ENCODE results near the gene GRID1.

The GRID1 gene

DNA sequence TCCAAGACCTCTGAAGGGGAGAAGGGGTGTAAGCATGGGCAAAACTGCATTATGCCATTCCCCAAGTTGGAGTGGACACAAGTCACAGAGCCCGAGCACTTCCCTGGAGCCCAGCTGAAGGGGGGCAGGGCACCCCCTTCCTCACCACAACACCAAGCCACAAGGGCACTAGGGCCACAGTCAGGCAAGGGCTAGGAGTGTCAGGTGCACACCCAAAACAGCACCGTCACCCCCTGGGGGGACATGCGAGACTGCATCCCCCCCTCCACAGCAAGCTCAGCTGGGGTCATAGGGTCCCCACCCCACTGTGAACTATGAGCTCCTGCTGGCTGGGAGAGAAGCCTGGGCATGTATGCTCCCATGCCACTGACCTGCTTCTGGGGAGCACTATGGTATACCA is 143.9 kb downstream of the GRID1 start:
- no peak for DNase-seq

DNA sequence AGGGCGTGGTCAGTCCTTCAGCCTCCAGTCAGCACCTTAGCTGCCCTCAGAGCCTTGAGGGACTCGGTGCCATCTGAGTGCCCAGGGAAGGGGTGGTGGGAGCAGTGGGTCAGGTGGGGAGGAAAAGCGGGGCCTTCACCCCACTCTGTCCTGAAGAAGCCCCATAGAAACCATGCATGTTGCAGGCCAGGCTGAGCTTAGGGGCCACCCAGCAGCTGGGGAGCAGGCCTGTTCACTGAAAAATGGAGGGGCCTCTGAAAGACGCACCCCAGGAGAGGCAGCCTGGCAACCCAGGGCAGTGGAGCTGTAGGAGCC is 144.3 kb downstream of the GRID1 start:
- no peak for DNase-seq

DNA sequence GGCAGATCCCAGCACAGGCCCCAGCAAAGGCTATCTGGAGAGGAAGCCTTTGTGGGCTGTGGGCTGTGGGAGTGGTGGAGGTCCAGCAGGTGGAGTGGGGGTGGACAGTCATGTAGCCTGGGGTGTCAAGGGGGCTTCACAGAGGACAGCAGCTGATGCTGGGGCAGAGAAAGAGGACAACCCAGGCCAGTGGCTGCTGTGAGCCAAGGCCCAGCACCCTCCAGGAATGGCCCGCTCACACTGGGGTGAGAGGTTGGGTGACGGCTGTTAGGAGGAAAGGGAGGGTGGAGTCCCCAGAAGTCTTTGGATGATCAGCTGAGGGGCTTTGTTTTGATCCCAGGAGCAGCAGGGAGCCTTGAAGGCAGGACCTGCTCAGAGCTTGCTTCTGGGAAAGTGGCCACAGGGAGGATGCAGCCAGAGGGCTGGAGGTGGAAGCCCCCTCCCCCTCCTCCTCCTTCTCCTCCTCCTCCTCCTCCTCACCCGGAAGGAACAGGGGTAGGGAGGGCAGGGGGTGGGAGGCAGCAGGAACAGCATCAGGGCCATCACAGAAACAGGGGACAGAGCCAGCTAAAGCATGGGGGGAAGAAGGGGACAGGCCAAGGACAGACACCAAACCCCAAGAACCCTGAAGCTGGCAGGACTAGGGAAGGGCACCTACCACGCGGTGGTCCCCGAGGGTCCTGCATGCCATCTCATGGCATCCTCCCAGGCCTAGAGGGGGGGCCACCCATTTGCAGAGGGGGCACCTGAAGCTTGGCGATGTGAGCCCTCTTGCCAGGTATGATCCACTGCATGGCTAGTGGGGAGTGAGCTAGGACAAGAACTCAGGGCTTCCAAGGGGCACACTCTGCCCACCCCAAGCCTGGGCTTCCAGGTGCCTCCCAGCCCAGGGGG is 144.9 kb downstream of the GRID1 start:
- DNase-seq = no peak

DNA sequence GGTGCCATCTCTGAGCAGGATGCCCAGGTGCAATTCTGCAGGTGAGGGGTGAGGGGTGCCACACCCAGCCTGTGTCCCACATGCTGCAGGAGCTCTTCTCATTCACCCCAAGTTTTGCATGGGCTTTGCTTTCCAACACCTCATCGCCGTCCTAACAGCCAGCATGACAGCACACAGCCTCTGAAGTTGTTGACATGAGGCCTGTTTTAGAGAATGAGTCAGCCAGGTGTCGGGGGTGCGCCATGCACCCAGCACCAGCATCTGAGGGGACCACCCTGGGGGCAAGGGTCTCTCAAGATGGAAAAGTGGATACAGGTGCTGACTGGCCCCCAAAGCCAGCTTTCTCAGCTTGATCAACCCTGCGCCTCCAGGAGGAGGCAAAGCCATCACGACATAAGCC is 146.0 kb downstream of the GRID1 start:
- no peak for DNase-seq

DNA sequence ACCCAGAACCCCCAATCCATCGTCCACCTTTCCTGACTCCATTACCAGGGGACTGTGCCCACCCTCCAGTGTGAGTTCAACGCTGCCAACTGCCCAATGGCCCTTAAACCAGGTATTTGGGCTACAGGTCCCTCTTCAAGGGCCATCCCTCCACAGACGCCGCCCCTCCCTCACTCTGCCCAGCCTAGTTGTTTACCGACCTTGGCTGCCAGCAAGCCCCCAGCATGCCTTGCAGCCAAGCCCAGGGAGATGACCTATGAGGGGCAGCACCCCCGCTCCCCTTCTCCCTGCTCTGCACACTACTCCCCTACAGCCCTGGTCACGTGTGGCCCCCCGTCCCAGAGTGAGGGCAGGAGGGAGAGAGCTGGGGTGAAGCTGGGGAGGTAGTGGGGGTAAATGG is 147.3 kb downstream of the GRID1 start:
- no peak for DNase-seq

DNA sequence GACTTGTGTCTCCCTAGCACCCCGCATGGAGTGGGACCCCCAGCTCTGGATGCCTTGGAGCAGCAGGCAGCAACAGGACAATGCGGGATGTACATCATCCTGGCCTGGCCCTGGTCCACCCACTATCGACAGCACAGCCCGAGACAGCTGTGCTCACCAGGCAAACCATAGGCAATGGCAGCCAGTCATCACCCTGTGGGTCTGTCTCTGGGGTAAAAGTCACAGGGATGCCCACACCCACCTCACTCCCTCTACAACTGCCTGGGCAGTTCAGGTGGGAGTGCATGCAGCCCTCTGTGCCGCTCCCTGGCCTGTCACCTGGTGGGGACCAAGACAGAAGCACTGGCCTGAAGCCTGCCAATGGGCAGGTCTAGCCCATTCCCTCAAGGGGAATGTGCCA is 147.8 kb downstream of the GRID1 start:
- DNase-seq = no peak

DNA sequence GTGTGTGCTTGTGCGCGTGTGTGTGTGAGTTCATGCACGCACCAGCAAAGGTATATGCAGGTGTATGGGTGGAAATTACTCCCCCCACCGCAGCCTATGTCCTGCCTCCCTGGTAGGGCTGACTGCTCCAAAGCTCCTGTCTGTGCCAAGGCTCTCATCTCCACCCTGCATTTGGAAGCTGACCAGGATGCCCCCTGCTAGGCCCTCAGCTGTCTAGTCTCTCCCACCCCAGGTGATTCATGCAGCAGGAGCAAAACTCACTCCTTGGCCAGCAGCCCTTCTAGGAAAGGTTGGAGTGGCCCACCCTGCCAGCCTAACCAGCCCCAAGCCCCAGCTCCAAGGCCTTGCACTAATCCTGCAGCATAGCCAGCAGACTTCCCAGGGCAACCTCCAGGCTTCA is 148.4 kb downstream of the GRID1 start:
- DNase-seq = no peak

DNA sequence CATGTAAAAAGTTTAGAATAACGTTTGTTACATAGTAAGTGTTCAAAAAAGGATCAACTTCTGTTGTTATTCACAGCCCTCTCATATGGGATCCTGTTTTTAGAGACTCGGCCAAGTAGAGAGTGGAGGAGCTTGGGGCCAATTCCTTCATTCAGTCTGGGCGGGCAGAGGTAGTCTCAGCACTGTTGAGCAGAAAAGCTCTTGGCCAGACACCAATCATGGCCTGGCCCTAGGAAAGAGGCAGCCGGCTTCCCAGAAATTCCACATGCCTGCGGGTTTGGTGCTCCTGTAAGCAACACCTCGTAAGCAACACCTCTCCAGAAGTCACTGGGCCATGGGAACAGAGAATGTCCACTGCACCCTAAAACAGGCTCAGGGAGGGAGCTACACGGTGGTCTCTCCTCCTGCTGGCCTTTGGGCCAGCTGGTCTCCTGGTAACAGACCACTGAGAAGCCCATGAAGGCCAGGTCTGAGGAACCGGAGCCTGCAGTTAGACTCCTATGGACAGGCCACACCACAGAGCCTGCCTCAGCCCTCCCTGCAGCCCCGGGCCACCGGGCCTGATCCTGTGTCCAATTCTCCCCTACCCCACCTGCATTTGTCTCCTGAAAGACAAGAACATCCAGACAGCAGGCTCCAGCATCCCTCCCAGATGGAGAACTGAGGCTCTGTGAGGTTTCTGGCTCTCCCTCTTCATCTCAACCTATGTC is 149.1 kb downstream of the GRID1 start:
- DNase-seq = no peak

DNA sequence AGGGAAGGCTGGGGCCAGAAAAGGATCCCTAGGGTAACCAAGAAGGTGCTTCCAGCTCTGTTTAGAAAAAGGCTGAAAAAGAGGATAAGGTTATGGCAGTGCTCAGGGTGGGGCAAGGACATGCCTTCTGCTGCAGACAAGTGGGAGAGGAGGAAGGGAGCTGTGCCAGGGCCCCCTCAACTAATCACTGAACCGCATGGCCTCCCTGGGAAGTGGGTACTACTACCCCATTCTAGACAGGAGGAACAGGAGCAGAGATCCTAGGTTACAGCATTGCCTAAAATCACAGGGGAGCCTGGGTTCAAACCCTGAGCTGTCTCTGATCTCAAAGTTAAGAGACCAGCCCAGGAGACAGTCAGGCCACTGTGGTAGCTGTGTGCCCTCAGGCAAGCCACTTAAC is 149.7 kb downstream of the GRID1 start:
- DNase-seq = no peak

DNA sequence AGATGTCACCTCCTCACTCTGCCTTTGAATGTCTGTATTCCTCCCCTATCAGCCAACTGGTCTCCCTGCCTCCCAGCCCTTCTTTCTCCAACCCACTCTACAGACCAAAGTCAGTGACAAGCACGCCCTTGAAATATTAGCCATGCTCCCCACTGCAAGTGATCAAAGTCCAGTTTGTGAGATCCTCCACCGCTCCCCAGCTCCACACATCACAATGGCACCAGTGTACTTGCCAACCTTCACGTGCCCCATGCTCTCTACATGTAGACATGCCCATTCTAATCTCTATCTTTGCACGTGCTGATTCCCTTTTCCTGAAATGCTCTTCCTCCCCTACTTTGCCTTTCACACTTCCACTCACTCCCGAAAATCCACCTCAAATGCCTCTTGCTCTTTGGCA is 150.9 kb downstream of the GRID1 start:
- no peak for DNase-seq

DNA sequence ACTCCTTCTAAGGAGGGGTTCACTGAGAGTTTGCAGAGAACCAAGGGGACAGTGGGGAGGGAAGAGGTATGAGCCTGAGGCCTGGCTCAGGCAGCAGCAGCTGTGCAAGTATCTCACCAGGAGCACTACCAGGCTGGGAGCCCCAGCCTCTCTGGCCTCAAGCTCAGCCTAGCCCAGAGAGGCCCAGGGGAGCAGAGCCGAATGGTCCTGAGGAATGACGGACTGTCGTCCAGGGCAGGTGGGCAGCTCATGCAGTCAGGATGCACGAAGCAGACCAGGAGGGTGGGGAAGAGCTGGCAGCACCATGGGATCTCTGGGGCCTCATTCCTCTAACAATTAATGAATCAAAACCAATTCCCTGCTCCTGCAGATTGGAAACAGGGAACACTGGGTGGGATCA is 151.5 kb downstream of the GRID1 start:
- no peak for DNase-seq

DNA sequence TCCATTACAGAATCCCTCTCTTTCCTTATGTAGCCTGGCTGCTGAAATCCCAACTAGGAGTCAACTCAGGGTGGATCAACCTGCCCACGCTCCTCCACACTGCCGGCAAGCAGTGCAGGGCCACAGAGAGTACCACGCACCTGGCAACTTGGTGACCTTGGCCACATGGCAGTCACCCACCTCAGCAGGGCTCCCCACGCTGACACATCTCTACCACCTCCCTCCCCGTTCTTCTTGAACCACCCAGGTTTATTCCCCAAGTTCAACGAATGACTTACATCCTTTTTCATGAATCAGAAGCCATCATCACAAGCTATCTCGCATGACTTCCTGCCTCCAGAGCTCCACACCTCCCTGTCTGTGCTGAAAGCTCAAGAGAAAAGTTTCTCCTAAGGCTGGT is 153.4 kb downstream of the GRID1 start:
- no peak for DNase-seq

DNA sequence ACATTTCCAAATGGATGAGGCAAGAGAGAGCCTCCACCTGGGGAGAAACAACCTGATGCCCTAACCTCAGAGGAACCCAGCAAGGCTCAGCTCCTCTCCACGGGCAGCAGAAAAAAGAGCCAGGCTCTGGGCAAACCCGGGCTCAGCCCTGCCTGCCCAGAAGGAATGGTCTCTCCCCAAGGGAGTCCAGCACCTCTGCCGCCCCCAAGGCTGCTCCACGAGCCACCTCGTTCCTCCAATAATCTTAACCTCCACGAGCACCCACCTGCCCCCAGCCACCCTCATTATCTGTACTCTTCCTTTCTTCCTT is 154.2 kb downstream of the GRID1 start:
- no peak for DNase-seq

DNA sequence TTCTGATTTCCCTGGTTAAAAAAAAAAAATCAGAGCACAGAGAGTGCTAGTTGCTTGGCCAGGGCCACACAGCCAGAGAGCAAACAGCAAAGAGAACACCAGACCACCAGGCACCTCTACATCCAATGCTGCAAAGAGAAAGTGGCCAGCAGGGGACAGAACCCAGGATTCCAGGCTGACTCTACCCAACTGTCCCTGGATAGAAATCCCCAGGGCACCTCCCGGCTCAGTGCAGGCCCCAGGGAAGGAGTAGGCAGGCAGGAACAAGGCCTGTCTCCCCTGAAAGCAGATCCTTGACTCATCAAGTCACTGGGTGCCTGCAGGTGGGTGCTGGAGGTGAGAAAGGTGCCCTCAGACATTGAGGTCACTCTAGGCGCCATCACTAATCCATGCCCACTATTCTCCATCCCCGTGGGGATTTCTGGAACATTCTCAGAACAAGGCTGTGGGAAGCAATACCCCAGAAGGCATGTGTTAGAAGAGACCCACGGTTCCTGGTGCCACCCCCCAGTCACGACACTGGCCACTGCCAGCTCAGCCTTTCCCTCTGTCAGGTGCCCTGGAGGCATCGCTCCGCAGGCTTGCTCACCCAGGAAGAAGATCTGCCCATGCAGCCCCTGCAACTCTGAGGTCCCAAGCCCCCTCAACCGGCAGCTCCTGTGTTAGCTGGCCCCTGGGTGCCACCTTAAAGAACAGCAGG is 154.8 kb downstream of the GRID1 start:
- DNase-seq = no peak

DNA sequence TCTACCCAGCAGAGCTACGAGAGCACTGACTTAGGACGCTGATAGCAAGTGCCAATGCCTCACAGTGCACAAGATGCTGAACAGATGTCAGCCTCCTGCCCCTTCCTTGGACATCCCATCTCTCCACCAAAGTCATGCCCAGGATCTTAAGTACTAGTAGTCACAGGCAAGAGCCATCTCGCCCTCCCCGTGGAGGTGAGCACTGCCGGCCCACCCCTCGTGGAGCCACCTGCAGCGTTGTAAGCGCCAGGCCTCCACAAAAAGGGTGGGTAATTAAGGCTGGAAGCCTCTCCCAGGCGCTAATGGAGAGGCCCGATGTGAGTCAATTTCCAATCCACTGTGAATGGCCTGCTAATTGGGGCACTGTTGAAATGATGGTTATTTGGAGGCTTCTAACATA is 156.2 kb downstream of the GRID1 start:
- no peak for DNase-seq

DNA sequence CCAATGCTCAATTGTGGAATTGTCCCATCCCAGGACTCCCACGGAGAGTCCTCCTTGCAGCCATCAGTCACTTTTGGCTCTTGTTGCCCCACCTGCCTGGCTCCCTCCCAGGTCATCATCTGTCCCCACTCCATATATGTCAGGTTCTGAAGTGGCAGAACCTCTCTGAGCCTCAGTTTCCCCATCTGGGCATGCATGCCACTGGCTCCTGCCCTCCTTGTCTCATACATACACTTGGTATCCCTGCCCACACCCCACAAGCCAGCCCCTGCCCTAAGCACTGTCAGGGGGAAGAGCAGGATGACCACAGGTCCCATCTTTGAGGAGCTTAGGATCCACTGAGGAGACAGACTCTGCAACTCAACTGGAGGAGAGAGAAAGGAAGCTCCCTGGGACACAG is 156.9 kb downstream of the GRID1 start:
- DNase-seq = no peak

DNA sequence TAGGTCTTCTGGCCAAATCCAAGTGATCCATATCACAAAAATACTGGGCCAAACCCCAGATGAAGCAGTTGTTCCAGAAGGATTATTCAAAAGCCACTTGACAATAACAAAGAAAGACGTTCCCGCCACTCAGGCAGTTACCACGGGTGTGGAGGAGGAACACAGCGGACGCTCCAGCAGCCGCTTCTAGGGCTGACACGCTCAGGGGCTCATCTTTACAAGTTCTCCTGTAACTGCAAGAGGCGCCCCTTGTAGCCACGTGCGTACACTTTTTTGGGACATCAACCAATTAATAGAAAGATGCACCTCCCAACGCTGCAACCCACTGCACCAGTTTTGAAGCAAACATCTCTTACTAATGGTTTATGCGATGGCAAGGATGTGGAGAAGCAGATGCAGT is 159.4 kb downstream of the GRID1 start:
- DNase-seq = no peak

DNA sequence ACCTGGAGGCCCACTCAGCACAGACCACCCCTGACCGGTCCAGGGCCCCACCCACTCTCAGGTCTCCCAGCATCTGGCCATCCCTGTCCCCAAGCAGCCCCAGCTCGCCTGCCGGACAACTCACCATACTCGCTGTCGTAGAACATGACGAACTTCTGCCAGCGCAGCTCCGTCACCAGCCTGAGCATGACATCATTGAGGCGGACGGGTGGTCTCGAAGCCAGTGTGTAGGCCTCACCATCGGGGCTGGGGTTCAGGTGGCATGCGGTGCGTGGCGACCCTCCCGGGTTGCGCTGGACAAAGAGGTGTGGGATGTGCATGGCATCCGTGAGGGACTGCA is 160.4 kb downstream of the GRID1 start:
- DNase-seq = no peak

DNA sequence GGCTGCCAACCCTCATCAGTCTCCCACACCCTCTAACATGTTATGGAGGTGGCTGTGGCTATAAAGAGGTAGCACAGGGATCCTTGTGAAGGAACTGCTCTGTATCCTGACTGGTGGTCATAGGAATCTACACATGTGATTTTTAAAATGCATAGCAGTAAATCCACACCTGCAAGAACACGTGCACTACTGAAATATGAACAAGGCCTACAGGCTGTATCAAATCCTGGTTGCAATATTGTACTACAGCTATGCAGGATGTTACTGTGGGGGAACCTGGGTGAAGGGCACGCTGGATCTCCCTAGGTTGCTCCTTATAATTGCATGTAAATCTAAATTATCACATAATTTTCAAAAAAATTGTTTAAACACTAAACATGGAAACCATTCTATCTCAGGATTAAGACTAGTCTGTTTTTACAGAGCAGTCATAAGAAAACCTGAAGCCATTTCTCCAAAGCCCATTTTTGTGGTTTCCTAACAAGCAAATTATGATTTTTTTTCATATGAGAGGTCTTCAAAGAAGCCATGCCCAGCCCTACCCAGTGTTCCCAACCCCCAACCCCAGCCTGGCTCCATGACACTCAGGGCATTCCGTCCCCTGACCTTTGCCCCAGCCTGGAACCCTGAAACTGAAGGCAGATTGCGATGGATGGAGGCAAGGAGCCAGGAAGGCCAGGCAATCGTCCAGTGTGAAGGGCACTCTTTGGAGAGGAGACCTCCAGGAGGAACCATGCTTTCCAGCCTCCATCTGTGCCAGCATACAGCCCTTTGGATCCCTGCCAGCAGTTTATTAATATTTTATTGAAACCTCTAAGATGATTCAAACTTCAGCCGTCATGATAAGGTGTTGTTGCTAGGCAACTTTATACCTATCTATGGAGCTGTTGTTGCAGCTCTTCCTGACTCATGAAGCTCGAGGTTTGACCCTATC is 161.0 kb downstream of the GRID1 start:
- no peak for DNase-seq

DNA sequence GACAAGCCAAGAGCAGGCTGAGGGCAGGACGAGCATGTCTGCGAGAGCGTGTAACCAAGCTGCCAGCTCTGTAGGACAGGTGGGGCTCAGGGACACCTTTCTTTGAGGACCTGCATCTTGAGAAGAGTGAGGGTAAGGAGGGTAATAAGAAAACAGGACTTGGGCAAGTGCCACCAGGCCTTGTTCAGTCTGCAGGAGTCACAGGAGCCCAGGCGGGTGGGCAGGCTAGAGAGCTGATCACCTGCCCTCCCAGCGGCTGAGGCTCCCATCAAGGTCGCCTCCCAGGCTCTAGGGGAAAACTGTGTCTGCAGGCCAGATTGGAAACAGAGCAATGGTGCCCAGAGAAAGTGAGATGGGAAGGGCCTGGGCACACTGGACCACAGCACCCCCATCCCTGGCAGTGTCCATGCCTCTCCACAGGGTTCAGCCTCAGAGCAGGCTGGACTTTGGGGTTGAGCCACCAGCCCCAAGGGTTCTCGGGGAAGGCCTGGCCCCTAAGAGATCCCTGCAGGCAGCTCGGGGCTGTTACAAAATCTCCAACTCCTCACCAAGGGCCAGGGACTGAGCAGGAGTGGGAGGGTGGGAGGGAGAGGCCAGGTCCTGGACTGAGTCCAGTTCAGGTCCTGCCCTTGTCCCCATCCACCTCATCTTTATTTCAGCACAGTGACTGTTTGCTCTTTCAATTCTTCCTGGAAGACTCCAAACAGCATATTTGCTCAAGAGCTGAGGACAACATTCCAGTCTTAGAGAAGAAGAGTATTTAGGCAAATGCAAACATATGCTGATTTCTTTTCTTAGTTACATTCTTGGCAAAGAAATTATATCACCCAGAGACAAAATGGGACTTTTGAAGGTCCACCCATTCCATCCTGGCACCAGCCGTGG is 161.9 kb downstream of the GRID1 start:
- DNase-seq = no peak

DNA sequence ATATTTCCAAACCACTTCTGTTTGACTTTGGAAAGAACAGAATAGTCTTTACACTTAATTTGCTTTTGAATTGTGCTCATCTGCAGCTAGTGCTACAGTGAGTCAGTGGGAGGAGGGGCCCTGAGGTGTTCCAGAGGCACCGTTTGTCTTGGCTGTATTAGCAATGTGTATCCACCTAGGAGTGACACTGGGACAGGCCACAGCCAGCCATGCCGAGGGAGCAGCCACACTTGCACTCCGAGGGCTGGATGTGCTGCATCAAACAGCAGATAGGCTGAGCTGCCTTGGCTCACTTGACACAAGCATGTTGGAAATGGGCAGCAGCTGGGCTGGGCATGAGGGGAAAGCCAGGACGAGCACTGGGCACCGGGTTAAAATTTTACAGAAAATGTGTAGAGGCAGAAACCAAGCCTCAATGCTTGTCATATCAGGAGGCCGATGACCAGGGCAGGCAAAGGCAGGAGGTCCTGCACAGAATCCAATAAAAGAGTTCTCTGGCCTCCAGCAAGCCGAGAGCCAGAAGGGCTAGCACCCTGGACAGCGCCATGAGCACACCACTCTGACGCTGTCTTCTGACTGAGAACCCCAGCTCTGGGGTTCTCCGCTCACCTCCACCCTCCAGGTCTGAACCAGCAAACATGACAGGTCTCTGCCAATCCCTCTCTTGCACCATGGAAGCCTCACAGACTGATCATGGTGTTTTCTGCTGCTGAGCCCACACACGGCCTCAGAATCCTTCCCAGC is 163.3 kb downstream of the GRID1 start:
- DNase-seq = no peak
